HepG2 (cell line): ENCODE measurements around the gene AGRN. TPM values are rescaled to one million over a fixed set of nuclear protein-coding genes. Genes with fewer than 3 reads are reported as not detected.
A peak's percentile ranks its signal among the peaks of the same experiment; 100 is the strongest.

ENCODE experiments used
- CBX5 ChIP-seq: sonication (generic); formaldehyde crosslinking; IDR thresholded peaks from 2 replicates; pipeline ENCODE4 v1.4.0; 2020; ENCODE audit warnings: missing genetic modification reagents, borderline replicate concordance
- FOXC1 ChIP-seq: sonication (generic); formaldehyde crosslinking; IDR thresholded peaks from 2 replicates; pipeline ENCODE4 v1.8.0; 2022; ENCODE audit warnings: mild to moderate bottlenecking, missing genetic modification reagents, borderline replicate concordance
- GABPB1 ChIP-seq: IDR thresholded peaks from 2 replicates; pipeline ENCODE4 v1.6.1; 2016; ENCODE audit warnings: mild to moderate bottlenecking, missing genetic modification reagents, moderate library complexity, missing compliant biosample characterization
- HMG20A ChIP-seq: IDR thresholded peaks from 2 replicates; pipeline ENCODE4 v1.6.1; 2016; ENCODE audit warnings: borderline replicate concordance
- JUNB ChIP-seq: sonication (generic); formaldehyde crosslinking; IDR thresholded peaks from 2 replicates; pipeline ENCODE4 v1.8.0; 2022; ENCODE audit warnings: missing genetic modification reagents, mild to moderate bottlenecking, borderline replicate concordance
- PAWR ChIP-seq: sonication (generic); formaldehyde crosslinking; IDR thresholded peaks from 2 replicates; pipeline ENCODE4 v1.4.0; 2020; ENCODE audit warnings: missing genetic modification reagents, mild to moderate bottlenecking, borderline replicate concordance
- SRSF4 ChIP-seq: fragments of 200-400 bp; formaldehyde crosslinking; IDR thresholded peaks from one replicate; pipeline ENCODE4 v1.6.1; 2018; ENCODE audit warnings: mild to moderate bottlenecking, low read depth, low read length, moderate library complexity; ENCODE audit not compliant: poor library complexity, severe bottlenecking
- TEAD3 ChIP-seq: optimal IDR thresholded peaks from 2 replicates; pipeline ENCODE3; 2016; ENCODE audit warnings: borderline replicate concordance
- TOE1 ChIP-seq: sonication (generic); formaldehyde crosslinking; IDR thresholded peaks from 2 replicates; pipeline ENCODE4 v1.4.0; 2020; ENCODE audit warnings: mild to moderate bottlenecking, missing genetic modification reagents
- YEATS4 ChIP-seq: sonication (generic); formaldehyde crosslinking; IDR thresholded peaks from 2 replicates; pipeline ENCODE4 v1.4.0; 2020; ENCODE audit warnings: missing genetic modification reagents, borderline replicate concordance
- ZBTB21 ChIP-seq: sonication (generic); formaldehyde crosslinking; IDR thresholded peaks from 2 replicates; pipeline ENCODE4 v1.4.0; 2020; ENCODE audit warnings: missing genetic modification reagents
- ZNF333 ChIP-seq: sonication (generic); formaldehyde crosslinking; IDR thresholded peaks from 2 replicates; pipeline ENCODE4 v1.4.0; 2020; ENCODE audit warnings: mild to moderate bottlenecking, missing genetic modification reagents, borderline replicate concordance
- ZNF616 ChIP-seq: sonication (generic); formaldehyde crosslinking; IDR thresholded peaks from 2 replicates; pipeline ENCODE4 v1.5.0; 2020; ENCODE audit warnings: low read depth, mild to moderate bottlenecking, missing genetic modification reagents
- ZNF652 ChIP-seq: IDR thresholded peaks from 2 replicates; pipeline ENCODE4 v1.6.1; 2016; ENCODE audit warnings: low read depth, borderline replicate concordance
- ZNF678 ChIP-seq: sonication (generic); formaldehyde crosslinking; IDR thresholded peaks from 2 replicates; pipeline ENCODE4 v1.4.0; 2020; ENCODE audit warnings: mild to moderate bottlenecking, missing genetic modification reagents
- ZNF737 ChIP-seq: sonication (generic); formaldehyde crosslinking; IDR thresholded peaks from 2 replicates; pipeline ENCODE4 v1.5.0; 2020; ENCODE audit warnings: missing genetic modification reagents, mild to moderate bottlenecking, borderline replicate concordance
- polyA plus RNA-seq, 8 experiments: library from polyadenylated mRNA; depleted of rRNA in 3 of 8; stranded (reverse) in 7 of 8; unstranded in 1 of 8; fragments of >200 nt; fragmentation: Illumina TruSeq in 4 of 8; extraction: Trizol in 4 of 8; gene quantifications; 2 replicates each; pipeline versions ENCODE4 v1.2.1 to v1.2.3, GENCODE V29; 2011 to 2016; ENCODE audit warnings: low read depth in 4 of 8, missing spikeins in 1 of 8, mixed read lengths in 1 of 8; ENCODE audit not compliant: insufficient read depth in 1 of 8
- total RNA-seq, 5 experiments: library from RNA; depleted of rRNA; stranded (reverse); fragments of >200 nt; fragmentation: Illumina TruSeq; extraction: Trizol; gene quantifications; 2 replicates each; pipeline ENCODE4 v1.2.3, GENCODE V29; 2016; ENCODE audit warnings: low read depth in 1 of 5
- TF ChIP-seq, protein P1 (sequence below): sonication (generic); formaldehyde crosslinking; IDR thresholded peaks from 2 replicates; pipeline ENCODE4 v1.4.0; 2020; ENCODE audit warnings: missing genetic modification reagents, borderline replicate concordance
- TF ChIP-seq, protein P2 (sequence below): sonication (generic); formaldehyde crosslinking; conservative IDR thresholded peaks from 2 replicates; pipeline ENCODE4 v1.4.0; 2020; ENCODE audit warnings: mild to moderate bottlenecking, missing genetic modification reagents, moderate library complexity
- TF ChIP-seq, protein P3 (sequence below): IDR thresholded peaks from 2 replicates; pipeline ENCODE4 v1.6.1; 2018; ENCODE audit warnings: missing genetic modification reagents
- TF ChIP-seq, protein P4 (sequence below): sonication (generic); IDR thresholded peaks from 2 replicates; pipeline ENCODE4 v1.6.1; 2016; ENCODE audit warnings: low read depth, borderline replicate concordance

Gene AGRN
- total and polyA plus RNA-seq, 2 of the 13 experiments (the other 11 are each of a cell fraction or from before 2014, with no cell fraction given), result 29.8 to 65.2 TPM

DNA sequence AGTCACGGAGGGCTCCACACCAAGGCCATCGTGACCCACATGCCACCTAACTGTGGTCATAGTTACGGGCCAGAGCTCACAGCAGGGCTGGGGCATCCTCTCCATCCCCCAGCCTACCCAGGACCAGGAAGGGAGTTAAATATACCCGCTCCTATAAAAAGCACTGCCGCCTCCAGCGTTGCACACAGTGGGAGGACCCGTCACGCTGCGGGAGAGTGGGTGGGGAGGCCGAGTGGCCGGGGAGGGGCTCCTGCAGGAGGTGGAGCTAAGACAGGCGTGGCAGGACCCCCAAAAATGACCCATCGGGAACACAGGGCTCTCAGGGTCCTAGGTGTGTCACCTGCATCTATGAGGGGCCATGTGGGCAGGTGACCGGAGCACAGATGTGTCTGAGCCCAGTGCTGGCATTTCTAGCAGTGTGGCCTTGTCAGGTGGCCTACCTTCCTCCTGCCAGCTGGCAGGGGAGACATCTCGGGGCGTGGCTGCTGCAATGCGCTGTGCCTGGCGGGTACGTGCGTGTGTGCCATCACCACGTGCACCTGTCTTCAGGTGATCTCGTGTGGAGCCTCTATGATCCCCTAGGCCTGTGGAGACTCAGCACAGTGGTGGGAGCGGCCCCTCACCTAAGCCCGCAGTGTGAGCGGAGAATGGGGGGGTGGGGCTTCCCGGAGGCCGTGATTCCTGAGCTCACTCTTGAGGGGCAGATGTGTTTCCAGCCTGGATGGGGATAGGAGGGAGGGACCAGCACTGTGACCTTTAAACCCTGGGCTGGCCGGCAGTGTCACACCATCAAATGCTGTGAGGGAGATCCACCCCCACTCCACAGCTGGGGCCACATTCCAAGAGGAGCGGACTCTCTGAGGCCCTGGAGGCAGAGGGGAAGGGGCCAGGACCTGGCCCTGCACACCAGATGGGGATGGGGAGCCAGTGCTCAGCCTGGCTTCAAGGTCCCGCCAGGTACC, 17.7 kb downstream of the AGRN start (continued):
- TF ChIP-seq, protein P1, sequence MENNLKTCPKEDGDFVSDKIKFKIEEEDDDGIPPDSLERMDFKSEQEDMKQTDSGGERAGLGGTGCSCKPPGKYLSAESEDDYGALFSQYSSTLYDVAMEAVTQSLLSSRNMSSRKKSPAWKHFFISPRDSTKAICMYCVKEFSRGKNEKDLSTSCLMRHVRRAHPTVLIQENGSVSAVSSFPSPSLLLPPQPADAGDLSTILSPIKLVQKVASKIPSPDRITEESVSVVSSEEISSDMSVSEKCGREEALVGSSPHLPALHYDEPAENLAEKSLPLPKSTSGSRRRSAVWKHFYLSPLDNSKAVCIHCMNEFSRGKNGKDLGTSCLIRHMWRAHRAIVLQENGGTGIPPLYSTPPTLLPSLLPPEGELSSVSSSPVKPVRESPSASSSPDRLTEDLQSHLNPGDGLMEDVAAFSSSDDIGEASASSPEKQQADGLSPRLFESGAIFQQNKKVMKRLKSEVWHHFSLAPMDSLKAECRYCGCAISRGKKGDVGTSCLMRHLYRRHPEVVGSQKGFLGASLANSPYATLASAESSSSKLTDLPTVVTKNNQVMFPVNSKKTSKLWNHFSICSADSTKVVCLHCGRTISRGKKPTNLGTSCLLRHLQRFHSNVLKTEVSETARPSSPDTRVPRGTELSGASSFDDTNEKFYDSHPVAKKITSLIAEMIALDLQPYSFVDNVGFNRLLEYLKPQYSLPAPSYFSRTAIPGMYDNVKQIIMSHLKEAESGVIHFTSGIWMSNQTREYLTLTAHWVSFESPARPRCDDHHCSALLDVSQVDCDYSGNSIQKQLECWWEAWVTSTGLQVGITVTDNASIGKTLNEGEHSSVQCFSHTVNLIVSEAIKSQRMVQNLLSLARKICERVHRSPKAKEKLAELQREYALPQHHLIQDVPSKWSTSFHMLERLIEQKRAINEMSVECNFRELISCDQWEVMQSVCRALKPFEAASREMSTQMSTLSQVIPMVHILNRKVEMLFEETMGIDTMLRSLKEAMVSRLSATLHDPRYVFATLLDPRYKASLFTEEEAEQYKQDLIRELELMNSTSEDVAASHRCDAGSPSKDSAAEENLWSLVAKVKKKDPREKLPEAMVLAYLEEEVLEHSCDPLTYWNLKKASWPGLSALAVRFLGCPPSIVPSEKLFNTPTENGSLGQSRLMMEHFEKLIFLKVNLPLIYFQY (CRISPR knock-in tag), result no peak
- TF ChIP-seq FOXC1 (no peak), JUNB (CRISPR knock-in tag) (no peak), ZNF333 (no peak), ZNF652 (no peak), HMG20A (CRISPR knock-in tag) (no peak), ZNF737 (CRISPR knock-in tag) (no peak), YEATS4 (CRISPR knock-in tag) (no peak), SRSF4 (no peak), GABPB1 (CRISPR knock-in tag) (peak; percentile 25), ZNF678 (CRISPR knock-in tag) (no peak), CBX5 (no peak), TOE1 (CRISPR knock-in tag) (no peak), ZNF616 (no peak), ZBTB21 (no peak), TEAD3 (peak; percentile 94), PAWR (no peak)
- TF ChIP-seq, protein P2, sequence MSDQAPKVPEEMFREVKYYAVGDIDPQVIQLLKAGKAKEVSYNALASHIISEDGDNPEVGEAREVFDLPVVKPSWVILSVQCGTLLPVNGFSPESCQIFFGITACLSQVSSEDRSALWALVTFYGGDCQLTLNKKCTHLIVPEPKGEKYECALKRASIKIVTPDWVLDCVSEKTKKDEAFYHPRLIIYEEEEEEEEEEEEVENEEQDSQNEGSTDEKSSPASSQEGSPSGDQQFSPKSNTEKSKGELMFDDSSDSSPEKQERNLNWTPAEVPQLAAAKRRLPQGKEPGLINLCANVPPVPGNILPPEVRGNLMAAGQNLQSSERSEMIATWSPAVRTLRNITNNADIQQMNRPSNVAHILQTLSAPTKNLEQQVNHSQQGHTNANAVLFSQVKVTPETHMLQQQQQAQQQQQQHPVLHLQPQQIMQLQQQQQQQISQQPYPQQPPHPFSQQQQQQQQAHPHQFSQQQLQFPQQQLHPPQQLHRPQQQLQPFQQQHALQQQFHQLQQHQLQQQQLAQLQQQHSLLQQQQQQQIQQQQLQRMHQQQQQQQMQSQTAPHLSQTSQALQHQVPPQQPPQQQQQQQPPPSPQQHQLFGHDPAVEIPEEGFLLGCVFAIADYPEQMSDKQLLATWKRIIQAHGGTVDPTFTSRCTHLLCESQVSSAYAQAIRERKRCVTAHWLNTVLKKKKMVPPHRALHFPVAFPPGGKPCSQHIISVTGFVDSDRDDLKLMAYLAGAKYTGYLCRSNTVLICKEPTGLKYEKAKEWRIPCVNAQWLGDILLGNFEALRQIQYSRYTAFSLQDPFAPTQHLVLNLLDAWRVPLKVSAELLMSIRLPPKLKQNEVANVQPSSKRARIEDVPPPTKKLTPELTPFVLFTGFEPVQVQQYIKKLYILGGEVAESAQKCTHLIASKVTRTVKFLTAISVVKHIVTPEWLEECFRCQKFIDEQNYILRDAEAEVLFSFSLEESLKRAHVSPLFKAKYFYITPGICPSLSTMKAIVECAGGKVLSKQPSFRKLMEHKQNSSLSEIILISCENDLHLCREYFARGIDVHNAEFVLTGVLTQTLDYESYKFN (CRISPR knock-in tag), result peak; percentile 86
- TF ChIP-seq, protein P3, sequence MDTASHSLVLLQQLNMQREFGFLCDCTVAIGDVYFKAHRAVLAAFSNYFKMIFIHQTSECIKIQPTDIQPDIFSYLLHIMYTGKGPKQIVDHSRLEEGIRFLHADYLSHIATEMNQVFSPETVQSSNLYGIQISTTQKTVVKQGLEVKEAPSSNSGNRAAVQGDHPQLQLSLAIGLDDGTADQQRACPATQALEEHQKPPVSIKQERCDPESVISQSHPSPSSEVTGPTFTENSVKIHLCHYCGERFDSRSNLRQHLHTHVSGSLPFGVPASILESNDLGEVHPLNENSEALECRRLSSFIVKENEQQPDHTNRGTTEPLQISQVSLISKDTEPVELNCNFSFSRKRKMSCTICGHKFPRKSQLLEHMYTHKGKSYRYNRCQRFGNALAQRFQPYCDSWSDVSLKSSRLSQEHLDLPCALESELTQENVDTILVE (CRISPR knock-in tag), result no peak
- TF ChIP-seq, protein P4, sequence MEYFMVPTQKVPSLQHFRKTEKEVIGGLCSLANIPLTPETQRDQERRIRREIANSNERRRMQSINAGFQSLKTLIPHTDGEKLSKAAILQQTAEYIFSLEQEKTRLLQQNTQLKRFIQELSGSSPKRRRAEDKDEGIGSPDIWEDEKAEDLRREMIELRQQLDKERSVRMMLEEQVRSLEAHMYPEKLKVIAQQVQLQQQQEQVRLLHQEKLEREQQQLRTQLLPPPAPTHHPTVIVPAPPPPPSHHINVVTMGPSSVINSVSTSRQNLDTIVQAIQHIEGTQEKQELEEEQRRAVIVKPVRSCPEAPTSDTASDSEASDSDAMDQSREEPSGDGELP, result peak; percentile 91; the same call in 1 of the 2 replicates
